Stimulated activated naive CD8-positive, alpha-beta T cell treated with anti-CD3 and anti-CD28 coated beads, Interleukin-15, Interleukin-2, amounts not matched to agents 100 U/mL and 50 U/mL, for 24 hours (primary cell): ENCODE data around the gene CELF1.
"Not testable (repeated sequence)": the region's sequence is repeated elsewhere in the genome, so short reads cannot be mapped to it uniquely, and the experiment has no call there.

Experiments used
- ATAC-seq: fragments of 150-1000 bp; cut with Tn5 transposase; one replicate; pipeline ENCODE4 v1.10.0; 2021
- DNase-seq: peaks from one replicate; pipeline ENCODE4 v3.0.0; 2021

Gene CELF1

DNA sequence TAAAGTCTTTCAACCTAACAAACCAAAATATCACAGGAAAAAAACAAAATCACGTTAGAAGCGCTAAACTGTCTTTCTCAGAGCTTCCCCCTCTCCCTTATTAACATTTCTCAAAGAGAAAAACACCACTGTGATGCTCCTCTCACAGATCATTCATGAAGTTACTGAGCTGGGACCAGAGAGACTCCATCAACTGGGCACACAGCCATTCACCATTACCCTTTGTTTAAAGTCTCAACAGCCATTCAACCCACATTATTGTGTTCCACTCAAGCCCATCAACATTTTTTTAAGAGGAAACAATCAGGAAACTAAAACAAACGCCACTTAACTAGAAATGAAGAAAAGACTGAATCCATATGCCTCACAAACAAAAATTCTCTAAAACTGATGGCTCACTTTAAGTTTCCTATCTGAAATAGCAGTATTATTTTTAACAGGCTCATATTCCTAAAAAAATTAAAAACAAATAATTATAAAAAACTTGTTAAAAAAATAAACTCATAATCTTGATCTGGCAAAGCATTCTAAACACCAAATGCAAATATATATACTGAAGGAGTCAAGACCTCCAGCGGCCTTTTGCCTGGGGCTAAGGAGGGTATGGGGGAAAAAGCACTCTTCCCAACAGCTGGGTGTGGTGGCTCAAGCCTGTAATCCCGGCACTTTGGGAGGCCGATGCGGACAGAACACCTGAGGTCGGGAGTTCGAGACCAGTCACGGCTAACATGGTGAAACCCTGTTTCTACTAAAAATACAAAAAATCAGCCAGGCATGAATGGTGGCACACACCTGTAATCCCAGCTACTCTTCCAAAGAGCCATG is 14.0 kb downstream of the CELF1 start:
- DNase-seq: no peak
- ATAC-seq: no peak

DNA sequence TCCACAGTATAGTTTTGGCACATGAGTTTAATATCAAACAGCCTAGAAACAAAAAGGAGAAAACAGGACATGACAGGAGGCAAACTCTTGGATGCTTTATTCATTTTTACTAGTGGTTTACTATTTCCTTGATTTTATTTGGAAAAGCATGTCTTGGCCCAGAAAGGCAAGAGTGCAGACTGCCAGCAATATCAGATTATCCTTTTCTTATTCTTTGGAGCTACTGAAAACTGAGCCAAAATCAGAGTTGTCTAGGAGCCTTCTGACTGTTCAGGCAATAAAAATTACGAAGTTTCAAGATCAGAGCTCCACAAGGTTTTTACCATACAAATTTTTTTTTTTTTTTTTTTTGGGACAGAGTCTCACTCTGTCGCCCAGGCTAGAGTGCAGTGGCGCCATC is 16.0 kb downstream of the CELF1 start:
- ATAC-seq (no peak), DNase-seq (no peak)

DNA sequence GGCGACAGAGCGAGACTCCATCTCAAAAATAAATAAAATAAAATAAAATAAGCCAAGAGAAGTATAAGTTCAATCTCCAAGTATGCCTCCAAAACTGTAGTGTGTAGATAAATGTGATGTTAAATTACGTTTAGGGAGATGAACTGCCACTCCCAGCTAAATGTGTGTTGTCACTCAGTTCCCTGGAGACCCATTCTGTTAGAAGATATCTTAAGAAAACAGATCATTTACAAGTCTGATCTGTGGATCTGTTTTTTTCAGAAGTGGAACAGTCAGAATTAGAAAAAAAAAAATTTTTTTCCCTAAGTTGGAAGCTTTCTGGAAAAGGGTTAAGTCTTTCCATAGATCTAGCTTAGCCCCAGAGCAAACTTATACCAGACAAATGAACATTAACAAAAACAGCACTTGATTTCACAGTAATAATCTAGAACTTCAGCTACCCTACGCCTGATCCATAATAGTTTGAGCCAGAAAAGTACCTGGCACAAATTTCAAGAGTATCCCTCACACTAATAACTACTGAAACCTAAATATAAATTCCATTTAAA is 18.2 kb downstream of the CELF1 start:
- ATAC-seq: no peak
- DNase-seq: no peak

DNA sequence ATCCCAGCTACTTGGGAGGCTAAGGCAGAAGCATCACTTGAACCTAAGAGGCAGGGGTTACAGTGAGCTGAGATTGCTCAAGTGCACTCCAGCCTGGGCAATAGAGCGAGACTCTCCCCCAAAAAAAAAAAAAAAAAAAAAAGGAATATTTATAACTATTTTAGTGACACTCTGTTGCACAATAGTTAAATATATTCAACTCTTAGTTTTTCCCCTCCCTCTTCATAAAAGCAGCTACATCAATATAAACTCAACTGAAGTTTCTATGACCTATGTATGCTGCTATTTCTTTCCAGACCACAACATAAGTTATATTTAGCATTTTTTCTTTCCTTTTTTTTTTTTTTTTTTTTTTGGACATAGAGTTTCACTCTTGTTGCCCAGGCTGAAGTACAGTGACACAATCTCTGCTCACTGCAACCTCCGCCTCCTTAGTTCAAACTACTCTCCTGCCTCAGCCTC is 19.2 kb downstream of the CELF1 start:
- DNase-seq: no peak
- ATAC-seq: no peak

DNA sequence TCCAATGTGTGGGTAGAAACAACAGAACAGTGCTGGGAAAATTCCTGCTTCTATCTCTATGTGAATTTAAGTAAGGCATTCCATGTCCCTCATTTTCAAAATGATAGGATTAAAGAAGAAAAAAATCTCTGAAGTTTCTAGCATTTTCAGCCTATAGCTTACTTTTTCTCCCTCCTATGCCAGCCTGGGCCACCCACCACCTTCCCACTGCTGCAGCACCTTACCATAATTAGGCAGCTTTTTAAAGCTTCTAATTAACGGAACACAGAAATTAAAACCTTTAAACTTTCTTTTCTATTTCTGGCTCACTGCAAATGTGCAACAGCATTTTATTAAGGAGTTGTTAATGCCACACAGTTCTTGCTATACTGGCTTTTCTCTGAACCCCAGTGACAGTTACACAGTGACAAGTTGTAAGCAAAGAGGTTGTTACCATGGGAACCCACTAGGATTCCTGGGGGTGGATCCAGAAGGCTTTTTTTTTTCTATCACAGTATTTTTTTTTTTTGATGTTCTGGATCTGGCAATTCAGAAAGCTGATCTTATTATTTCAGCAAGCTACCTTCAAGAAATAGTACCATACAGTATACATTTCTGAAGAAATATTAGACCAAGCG is 20.2 kb downstream of the CELF1 start:
- ATAC-seq (no peak), DNase-seq (no peak)

DNA sequence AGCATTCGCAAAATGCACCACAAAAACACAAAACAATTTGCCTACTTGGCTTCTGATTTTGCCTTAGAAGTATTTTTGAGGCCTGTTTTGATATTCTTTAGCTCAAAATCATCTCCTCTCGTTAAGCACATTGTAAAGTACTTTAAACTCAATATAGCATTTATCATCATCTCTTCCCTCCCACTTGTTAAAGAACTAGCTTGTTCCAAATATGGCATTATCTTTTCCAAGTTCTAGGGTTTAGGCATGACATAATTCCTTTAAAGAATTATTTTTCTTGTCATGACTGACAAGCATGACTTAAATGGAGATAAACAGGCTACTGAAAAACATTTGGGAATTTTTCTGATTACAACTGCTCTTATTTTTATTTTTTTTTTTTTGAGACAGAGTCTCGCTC is 21.3 kb downstream of the CELF1 start:
- DNase-seq (no peak), ATAC-seq (no peak)

DNA sequence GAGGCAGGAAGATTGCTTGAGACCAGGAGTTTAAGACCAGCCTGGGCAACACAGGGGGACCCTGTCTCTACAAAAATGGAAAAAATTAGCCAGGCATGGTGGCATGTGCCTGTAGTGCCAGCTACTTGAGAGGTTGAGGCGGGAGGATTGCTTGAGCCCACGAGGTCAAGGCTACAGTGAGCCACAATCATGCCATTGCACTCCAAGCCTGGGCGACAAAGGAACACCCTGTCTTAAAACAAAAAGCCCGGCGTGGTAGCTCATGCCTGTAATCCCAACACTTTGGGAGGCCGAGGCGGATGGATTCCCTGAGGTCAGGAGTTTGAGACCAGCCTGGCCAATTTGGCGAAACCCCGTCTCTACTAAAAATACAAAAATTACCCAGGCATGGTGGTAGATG is 22.2 kb downstream of the CELF1 start:
- not testable (repeated sequence) for DNase-seq, ATAC-seq

DNA sequence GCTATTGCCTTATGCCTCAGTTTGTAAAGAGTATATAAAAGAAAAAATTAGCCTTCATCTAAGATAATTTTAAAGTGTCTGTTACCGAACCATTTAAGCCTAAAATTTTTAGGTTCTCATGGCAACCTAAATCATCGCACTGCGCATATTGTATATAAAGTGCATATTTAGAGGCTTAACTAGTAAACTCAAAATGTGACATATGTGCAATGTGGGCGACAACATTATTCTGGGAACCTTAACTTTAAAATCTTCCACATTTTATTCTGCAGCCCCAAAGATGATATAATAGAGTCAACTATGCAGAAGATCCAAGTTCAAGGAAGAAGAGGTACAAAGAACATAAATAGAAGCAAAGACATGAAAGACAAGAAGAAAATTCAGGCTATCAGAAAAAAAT is 23.0 kb downstream of the CELF1 start:
- ATAC-seq: no peak
- DNase-seq: no peak

DNA sequence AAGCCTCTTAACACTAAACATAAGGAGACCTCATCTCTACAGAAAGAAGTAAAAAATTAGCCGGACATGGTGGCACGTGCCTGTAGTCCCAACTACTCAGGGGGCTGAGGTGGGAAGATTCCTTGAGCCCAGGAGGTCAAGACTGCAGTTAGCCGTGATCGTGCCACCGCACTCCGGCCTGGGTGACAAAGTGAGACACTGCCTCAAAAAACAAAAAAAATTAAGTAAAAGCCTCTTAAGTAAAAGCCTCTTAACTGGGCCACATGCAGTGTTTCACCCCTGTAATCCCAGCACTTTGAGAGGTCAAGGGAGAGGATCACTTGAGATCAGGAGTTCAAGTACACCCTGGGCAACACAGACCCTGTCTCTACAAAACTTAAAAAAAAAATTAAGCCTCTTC is 25.7 kb downstream of the CELF1 start:
- DNase-seq: no peak
- no peak for ATAC-seq

DNA sequence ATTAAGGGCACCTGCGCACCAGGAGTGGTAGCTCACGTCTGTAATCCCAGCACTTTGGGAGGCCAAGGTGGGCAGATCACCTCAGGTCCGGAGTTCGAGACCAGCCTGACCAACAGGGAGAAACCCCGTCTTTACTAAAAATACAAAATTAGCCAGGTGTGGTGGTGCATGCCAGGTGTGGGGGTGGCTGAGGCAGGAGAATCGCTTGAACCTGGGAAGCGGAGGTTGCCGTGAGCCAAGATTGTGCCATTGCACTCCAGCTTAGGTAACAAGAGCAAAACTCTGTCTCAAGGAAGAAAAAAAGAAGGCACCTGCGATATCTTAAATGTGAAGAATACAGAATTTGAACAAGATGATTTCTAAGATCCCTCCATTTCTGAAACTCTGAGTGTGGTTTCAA is 26.9 kb downstream of the CELF1 start:
- DNase-seq, ATAC-seq: not testable (repeated sequence)

DNA sequence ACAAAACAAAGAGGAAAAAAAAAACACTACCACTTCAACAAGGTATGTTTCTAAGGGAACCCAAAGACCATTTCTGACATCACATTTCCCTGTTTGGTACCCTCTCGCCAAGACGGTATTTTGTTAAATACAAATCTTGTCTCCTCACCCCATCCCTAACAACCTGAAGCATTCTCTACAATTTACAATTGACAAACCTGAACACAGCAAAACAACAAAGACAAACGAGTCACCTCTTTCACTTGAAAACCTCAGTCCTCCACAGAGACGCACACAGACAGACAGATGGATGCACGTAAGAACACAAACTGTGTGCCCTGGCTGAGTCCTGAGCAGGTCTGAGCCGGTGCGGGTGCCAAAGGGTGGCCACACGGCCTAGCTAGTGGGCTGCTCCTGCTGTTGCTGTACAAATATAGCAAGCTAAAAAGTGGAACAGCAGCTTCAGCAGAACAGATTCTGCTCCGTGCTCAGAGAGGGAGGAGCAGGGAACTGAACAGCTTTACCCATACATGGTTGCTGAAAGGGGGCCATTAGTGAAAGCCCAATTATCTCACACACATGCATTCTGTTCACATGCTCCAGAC is 28.5 kb downstream of the CELF1 start:
- DNase-seq: peak; percentile 16

DNA sequence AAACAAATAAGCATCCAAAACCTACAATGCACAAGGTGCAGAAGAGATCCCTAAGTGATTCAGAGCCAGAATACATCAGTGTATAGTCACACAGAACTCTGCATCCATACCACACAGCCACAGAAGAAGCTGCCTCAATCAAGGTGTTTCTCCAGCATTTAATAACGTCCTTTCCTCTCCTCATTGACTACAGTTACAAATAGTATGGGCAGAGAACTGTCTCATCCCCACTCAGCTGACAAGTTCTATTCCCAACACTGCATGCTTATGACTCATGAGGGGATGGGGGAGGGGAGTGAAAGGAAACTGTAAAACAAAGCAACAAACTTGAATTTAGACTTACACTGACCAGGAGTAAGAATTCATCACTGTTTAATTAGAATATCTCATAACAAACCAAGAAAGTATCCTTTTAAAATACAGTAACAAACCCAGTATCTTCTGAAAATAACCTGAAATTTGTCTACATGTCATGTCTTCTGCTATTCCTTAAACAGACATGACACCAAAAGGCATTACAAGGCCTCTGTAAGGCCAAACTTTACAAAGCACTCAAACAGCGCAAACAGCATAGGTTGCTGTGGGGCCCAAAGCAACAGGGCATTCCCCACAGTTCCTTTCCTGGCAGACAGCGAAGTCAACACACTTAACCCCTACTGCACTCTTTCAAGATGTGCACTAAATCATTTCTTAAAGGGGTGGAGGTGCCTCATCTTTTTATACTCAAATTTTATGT is 29.3 kb downstream of the CELF1 start:
- DNase-seq: peak; percentile 31
- ATAC-seq: peak; percentile 71

More for the DNA sequence above, 28.5 kb downstream of the CELF1 start:
- peak; percentile 34 for ATAC-seq

DNA sequence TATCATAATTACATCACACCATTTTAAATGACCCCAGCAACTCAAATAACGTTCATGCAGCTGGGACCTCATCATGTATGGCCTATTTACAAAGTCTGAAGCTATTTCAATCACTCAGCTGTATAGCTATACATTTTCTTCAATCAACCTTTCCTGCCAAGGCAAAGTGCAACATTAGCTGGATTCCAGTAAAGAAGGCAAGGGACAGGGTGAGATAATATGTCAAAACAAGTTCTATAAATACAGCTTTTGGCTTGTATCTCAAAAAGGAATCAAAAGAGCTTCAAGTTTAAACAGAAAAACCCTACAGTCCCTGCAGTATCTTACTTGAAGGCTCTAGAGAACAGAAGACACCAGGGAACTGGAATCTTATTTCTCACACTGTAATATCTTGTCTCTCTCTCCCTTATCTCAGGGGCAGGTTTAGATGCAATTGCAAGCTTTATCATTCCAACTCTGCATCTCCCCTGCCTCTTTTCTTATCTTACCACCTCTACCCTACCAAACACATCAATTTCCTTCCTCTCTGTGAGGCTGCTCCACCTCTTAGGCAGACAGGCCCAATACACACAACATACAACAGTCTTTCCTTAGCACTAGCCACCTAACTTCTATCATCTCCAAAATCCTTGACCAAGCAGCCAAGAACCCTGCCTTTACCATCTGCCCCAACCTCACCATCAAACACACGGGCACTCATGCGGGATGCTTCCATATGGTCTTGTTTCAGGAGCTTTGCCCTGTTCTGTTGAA is 34.5 kb downstream of the CELF1 start:
- no peak for ATAC-seq
- DNase-seq: no peak

DNA sequence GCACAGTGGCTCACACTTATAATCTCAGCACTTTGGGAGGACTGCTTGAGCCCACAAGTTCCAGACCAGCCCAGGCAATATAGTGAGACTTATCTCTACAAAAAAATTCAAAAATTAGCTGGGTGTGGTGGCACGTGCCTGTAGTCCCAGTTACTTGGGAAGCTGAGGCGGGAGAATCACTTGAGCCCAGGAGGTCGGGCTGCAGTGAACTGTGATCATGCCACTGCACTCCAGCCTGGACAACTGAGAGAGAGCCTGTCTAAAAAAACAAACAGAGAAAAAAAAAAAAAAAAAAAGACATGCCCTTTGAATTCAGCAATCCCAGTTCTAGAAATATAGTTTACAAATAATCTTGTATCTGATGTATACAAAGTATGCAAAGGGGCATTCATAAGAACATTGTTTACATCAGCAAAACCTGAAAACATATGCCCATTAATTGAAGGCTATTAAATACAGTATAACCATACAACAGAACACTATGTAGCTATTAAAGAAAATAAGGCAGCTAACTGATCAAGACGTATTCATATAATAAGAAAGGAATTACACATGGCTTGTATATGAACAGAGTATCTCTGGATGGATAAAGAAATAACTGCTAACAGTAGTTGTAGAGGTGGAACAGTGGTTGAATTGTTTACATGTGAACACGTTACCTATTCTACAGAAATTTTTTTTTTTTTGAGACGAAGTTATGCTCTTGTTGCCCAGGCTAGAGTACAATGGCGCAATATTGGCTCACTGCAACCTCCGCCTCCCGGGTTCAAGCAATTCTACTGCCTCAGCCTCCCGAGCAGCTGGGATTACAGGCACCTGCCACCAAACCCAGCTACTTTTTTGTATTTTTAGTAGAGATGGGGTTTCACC is 35.7 kb downstream of the CELF1 start:
- no peak for DNase-seq
- ATAC-seq: no peak

DNA sequence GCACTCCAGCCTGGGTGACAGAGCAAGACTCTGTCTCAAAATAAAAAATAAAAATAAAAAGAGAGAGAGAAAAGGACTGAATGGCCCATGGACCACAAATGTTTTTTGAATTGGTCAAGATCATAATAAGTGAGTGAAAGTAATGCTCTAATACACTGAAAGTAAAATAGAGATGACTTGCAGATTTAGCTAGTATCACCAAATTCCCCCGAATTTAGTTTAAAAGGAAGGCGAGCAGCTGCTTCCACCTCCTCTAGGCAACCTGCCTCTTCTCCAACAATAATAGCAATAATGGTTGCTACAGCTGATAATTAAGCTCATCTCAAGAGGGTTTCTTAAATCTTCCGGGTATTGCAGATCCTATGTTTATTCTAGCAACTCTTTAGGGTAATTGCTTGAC is 36.8 kb downstream of the CELF1 start:
- DNase-seq (no peak), ATAC-seq (no peak)

DNA sequence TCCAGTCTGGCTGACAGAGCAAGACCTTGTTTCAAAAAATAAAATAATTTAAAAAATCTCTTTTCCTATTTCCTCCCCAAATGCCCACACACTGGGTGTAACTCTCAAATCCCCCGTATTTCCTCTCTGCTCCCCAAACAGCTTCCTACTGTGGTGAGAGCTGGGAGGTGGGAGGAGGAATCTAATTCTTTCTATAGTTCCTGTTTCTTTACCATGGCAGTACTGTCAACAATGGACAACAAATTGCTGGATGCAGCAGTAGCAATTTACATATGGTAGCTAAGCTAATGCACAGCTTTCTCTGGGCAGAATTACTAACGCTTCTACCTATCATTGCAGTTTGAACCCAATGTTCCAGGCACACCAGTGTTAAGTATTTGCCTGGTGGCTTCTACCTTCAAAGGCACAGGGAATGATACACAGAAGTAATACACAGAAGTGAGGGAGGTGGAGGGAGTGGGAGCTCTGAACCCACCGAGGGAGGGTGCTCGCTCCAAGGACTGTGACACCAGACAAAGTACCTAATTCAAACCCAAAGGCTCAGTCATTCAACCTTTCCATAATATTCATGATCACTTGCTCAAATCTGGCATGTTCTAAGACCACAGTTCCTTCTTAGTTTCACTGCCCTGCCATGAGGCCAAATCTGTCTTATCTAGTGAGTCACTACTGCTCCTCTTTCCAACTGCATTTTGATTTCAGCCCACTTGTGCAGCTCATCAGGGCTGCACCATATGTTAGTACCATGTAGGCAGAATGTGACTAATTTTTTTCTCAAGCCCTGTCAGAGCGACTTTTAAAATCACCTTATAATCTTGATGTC is 37.9 kb downstream of the CELF1 start:
- DNase-seq: peak; percentile 42
- ATAC-seq: peak; percentile 99

DNA sequence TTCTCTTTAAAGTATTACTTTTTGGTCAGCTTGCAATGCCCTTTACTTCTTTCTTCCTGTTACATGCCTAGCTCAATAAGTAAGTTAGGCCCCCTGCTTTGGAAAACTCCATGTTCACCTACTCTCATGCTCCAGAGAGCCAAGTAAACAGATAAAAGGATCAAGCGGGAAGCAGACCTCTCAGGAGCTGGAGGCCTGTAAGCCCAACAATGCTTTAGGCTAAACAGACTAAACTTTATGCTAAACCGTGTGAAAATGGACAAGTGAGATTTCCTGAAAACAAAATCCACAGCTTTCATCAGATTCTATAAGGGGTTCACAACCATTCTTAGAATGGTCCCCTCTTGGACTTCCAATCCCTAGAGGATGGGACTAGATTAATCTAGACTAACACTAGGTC is 40.2 kb downstream of the CELF1 start:
- no peak for DNase-seq

DNA sequence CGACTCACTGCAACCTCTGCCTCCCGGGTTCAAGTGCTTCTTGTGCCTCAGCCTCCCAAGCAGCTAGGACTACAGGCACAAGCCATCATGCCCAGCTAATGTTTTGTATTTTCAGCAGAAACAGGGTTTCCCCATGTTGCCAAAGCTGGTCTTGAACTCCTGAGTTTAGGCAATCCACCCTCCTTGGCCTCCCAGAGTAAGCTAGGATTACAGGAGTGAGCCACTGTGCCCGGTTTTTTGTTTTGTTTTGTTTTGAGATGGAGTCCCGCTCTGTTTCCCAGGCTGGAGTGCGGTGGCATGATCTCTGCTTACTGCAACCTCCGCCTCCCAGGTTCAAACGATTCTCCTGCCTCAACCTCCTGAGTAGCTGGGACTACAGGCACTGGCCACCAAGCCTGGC is 41.0 kb downstream of the CELF1 start:
- ATAC-seq (no peak), DNase-seq (no peak)

More for the DNA sequence above, 40.2 kb downstream of the CELF1 start:
- no peak for ATAC-seq

DNA sequence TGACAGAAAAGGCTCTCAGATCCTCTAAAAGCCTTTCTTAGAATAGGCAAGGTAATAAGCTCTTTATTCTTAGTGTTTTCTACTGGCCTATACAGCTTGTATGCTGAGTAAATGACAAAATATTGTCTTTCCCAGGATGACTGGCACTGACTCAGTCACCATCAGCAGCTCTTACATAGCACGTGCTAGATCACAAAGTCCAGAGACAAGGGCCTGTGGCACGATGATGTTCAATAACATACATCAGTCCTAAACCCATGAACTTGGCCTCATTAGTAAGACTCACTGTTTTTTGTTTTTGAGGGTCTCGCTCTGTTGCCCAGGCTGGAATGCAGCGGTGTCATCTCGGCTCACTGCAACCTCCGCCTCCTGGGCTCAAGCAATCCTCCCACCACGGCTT is 42.7 kb downstream of the CELF1 start:
- ATAC-seq (peak; percentile 67), DNase-seq (no peak)

DNA sequence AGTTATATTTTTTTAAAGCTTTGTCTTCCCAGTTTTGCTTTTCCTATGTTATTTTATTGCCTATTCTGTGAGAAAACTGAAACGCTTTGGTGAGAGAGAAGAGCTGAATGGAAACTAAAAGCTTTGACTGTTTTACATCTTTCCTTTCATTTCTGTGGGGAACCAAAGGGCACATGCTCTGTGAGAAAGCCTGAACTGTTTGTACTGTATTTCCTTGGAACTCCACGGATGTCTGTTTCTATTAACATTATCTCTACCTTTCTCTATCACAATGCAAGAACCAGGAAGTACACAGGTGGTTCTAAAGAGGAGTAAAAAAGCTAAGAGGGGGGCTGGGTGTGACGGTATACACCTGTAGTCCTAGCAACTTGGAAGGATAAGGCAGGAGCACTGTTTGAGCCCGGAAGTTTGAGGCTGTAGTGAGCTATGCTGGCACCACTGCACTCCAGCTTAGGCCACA is 43.8 kb downstream of the CELF1 start:
- ATAC-seq (peak; percentile 12), DNase-seq (no peak)
